K562 (cell line): ENCODE measurements around the gene CEP44. TPM values are rescaled to one million over a fixed set of nuclear protein-coding genes. Genes with fewer than 3 reads are reported as not detected.

Experiments
- CCNT2 ChIP-seq: IDR thresholded peaks from 2 replicates; pipeline ENCODE4 v1.6.1; 2011; ENCODE audit warnings: borderline replicate concordance, low read depth, mild to moderate bottlenecking, moderate library complexity, mixed read lengths, low read length; ENCODE audit not compliant: insufficient read length; ENCODE audit errors: extremely low read depth
- FOXM1 ChIP-seq, 2 experiments: fragments of 450-650 bp in 1 of 2; sonication (generic) in 1 of 2; formaldehyde crosslinking in 1 of 2; IDR thresholded peaks; 2 replicates each; pipeline versions ENCODE4 v1.6.1 to v1.9.0; 2017 to 2022; ENCODE audit warnings: low read depth in 2 of 2, mild to moderate bottlenecking in 2 of 2, missing genetic modification reagents in 1 of 2, moderate library complexity in 1 of 2
- MTA2 ChIP-seq: fragments of 450-650 bp; IDR thresholded peaks from 2 replicates; pipeline ENCODE4 v1.6.1; 2016; ENCODE audit warnings: low read depth
- PURB ChIP-seq: sonication (generic); formaldehyde crosslinking; IDR thresholded peaks from 2 replicates; pipeline ENCODE4 v1.9.0; 2021; ENCODE audit warnings: low read depth, mild to moderate bottlenecking, missing genetic modification reagents
- SNRNP70 ChIP-seq: fragments of 200-400 bp; formaldehyde crosslinking; optimal IDR thresholded peaks from 2 replicates; pipeline ENCODE3; 2017; ENCODE audit warnings: low read depth, low read length
- SREBF1 ChIP-seq: fragments of 150-350 bp; IDR thresholded peaks from 2 replicates; pipeline ENCODE4 v1.6.1; 2014; ENCODE audit warnings: antibody characterized with exemption, low read depth, low read length, borderline replicate concordance
- TAF15 ChIP-seq: fragments of 200-400 bp; formaldehyde crosslinking; IDR thresholded peaks from 2 replicates; pipeline ENCODE4 v1.6.1; 2017; ENCODE audit warnings: mild to moderate bottlenecking, low read depth, low read length, moderate library complexity
- TAF7 ChIP-seq: fragments of 450-650 bp; IDR thresholded peaks from 2 replicates; pipeline ENCODE4 v1.6.1; 2016; ENCODE audit warnings: missing genetic modification characterization, missing compliant biosample characterization
- TBL1XR1 ChIP-seq, 2 experiments: IDR thresholded peaks; 2 replicates each; pipeline ENCODE4 v1.6.1; 2012; ENCODE audit warnings: improper control_type of control experiment in 2 of 2, low read length in 2 of 2, mild to moderate bottlenecking in 1 of 2
- XRCC4 ChIP-seq: IDR thresholded peaks from one replicate; pipeline ENCODE4 v1.6.1; 2011; ENCODE audit not compliant: insufficient read depth, insufficient read length; ENCODE audit errors: extremely low read depth
- ZNF830 ChIP-seq: fragments of 250-450 bp; sonication (Bioruptor Pico); IDR thresholded peaks from 2 replicates; pipeline ENCODE4 v1.5.0; 2021; ENCODE audit warnings: mild to moderate bottlenecking
- polyA plus RNA-seq, 8 experiments: library from polyadenylated mRNA; depleted of rRNA in 4 of 8; stranded (reverse) in 5 of 8; unstranded in 3 of 8; fragments of >200 nt; fragmentation: Nextera tagmentation in 2 of 8; fragmentation: Illumina TruSeq in 1 of 8; extraction: Ambion mirVana in 2 of 8; extraction: Trizol in 1 of 8; gene quantifications; 2 replicates each; pipeline versions ENCODE4 v1.2.1 to v1.2.3, GENCODE V29; 2011 to 2014; ENCODE audit warnings: inconsistent platforms in 1 of 8, missing spikeins in 1 of 8
- total RNA-seq, 7 experiments: library from RNA; depleted of rRNA in 6 of 7; stranded (reverse); fragments of >200 nt in 6 of 7; fragmentation: Illumina TruSeq in 2 of 7; extraction: Trizol in 2 of 7; gene quantifications; 2 replicates each; pipeline versions ENCODE4 v1.2.1 to v1.2.3, GENCODE V29; 2011 to 2021; ENCODE audit warnings: low replicate concordance in 1 of 7
- TF ChIP-seq, protein P1 (sequence below): fragments of 450-650 bp; IDR thresholded peaks from one replicate; pipeline ENCODE4 v1.6.1; 2018; ENCODE audit warnings: mild to moderate bottlenecking, moderate library complexity; ENCODE audit not compliant: partially characterized antibody
- TF ChIP-seq, protein P2 (sequence below): fragments of 250-450 bp; sonication (Bioruptor Pico); IDR thresholded peaks from 2 replicates; pipeline ENCODE4 v1.5.0; 2021
- TF ChIP-seq, protein P3 (sequence below), 2 experiments: fragments of 450-650 bp in 1 of 2; sonication (generic) in 1 of 2; formaldehyde crosslinking in 1 of 2; IDR thresholded peaks in 1 of 2; conservative IDR thresholded peaks in 1 of 2; 2 replicates each; pipeline versions ENCODE4 v1.6.1 to v1.8.1; 2016 to 2023; ENCODE audit warnings: mild to moderate bottlenecking in 2 of 2, moderate library complexity in 2 of 2, inconsistent platforms in 1 of 2, missing genetic modification reagents in 1 of 2
- TF ChIP-seq, protein P4 (sequence below): fragments of 450-650 bp; IDR thresholded peaks from 2 replicates; pipeline ENCODE4 v1.6.1; 2017; ENCODE audit warnings: antibody characterized with exemption
- TF ChIP-seq, protein P5 (sequence below): sonication (generic); formaldehyde crosslinking; IDR thresholded peaks from 2 replicates; pipeline ENCODE4 v1.8.1; 2022; ENCODE audit warnings: missing genetic modification reagents

CEP44 gene
- total and polyA plus RNA-seq, 9 of the 15 experiments (the other 6 are each of a cell fraction or from before 2014, with no cell fraction given), result 19.6 to 45.0 (median 24.4) TPM

DNA sequence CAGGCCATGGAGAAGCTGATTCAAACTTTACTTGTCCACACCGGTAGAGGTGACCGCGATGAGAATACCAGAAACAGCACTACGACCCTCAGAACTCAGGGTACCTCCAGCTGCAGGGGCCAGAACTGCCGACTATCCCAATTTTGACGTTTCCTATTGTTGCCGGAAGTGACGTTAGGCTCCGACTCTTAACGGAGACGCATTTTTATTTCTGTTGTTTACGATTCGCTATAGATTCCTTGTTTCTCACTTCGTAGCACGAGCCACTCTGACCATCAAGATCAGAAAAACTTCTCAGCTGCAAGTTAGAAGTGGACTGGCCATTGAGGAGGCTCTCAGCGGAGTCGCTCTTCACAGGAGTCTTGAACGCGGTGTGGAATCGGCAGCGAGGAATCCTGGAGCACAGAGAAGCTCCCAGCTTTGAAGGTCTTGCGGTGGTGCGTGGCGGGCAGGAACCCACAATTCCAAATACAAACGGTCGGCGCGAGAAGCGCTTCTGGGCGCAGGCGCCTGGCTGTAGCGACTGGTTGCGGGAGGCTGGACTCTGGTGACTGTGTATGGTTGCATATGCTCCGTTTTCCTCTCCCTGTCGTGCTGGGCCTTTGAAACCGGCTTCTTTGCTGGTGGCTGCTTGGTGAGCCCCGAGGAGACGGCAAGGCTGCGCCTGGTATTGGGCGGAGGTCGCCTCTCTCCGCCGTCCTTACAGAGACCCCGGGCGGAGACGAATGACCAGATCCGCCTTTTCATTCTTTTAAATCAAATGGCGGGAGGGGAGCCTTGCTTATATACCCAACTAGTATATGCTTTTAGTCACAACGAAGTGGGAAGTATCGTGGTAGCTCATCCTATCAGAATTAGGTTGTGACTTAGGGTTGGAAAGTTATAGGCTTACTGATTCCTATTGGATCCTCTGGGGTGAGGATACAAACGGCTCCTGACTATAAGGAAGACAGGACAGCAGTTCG, at the start of gene CEP44, which contains the start of gene FBXO8 (continued):
- TF ChIP-seq, protein P1, sequence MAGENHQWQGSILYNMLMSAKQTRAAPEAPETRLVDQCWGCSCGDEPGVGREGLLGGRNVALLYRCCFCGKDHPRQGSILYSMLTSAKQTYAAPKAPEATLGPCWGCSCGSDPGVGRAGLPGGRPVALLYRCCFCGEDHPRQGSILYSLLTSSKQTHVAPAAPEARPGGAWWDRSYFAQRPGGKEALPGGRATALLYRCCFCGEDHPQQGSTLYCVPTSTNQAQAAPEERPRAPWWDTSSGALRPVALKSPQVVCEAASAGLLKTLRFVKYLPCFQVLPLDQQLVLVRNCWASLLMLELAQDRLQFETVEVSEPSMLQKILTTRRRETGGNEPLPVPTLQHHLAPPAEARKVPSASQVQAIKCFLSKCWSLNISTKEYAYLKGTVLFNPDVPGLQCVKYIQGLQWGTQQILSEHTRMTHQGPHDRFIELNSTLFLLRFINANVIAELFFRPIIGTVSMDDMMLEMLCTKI, result no peak
- TF ChIP-seq SNRNP70 (no peak), TBL1XR1 (IDR thresholded peaks at IDR 0.05; ENCODE audit: low read length in 2 of 2) (peak in 1 of 2 experiments; percentile 63; a peak in 1 of 4 replicates), SREBF1 (no peak), CCNT2 (peak; percentile 24), MTA2 (no peak), PURB (CRISPR knock-in tag) (no peak), ZNF830 (CRISPR knock-in tag) (no peak), FOXM1 (IDR thresholded peaks at IDR 0.05; ENCODE audit: low read depth) (peak; percentile 96), FOXM1 (CRISPR knock-in tag; IDR thresholded peaks at IDR 0.05; ENCODE audit: low read depth) (0 out of 2 replicates have a peak, but pooled peaks have one; percentile 63), TAF7 (tag) (0 out of 2 replicates have a peak, but pooled peaks have one; percentile 49), XRCC4 (no peak), TAF15 (no peak)
- TF ChIP-seq, protein P2, sequence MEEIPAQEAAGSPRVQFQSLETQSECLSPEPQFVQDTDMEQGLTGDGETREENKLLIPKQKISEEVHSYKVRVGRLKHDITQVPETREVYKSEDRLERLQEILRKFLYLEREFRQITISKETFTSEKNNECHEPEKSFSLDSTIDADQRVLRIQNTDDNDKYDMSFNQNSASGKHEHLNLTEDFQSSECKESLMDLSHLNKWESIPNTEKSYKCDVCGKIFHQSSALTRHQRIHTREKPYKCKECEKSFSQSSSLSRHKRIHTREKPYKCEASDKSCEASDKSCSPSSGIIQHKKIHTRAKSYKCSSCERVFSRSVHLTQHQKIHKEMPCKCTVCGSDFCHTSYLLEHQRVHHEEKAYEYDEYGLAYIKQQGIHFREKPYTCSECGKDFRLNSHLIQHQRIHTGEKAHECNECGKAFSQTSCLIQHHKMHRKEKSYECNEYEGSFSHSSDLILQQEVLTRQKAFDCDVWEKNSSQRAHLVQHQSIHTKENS (CRISPR knock-in tag), result no peak
- TF ChIP-seq, protein P3, sequence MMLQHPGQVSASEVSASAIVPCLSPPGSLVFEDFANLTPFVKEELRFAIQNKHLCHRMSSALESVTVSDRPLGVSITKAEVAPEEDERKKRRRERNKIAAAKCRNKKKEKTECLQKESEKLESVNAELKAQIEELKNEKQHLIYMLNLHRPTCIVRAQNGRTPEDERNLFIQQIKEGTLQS (IDR thresholded peaks at IDR 0.05), result peak; percentile 42; the same call in 1 of the 2 replicates
- TF ChIP-seq, protein P3 (CRISPR knock-in tag; conservative IDR thresholded peaks at IDR 0.05), result peak; percentile 86
- TF ChIP-seq, protein P4, sequence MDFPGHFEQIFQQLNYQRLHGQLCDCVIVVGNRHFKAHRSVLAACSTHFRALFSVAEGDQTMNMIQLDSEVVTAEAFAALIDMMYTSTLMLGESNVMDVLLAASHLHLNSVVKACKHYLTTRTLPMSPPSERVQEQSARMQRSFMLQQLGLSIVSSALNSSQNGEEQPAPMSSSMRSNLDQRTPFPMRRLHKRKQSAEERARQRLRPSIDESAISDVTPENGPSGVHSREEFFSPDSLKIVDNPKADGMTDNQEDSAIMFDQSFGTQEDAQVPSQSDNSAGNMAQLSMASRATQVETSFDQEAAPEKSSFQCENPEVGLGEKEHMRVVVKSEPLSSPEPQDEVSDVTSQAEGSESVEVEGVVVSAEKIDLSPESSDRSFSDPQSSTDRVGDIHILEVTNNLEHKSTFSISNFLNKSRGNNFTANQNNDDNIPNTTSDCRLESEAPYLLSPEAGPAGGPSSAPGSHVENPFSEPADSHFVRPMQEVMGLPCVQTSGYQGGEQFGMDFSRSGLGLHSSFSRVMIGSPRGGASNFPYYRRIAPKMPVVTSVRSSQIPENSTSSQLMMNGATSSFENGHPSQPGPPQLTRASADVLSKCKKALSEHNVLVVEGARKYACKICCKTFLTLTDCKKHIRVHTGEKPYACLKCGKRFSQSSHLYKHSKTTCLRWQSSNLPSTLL, result peak; percentile 92
- TF ChIP-seq, protein P5, sequence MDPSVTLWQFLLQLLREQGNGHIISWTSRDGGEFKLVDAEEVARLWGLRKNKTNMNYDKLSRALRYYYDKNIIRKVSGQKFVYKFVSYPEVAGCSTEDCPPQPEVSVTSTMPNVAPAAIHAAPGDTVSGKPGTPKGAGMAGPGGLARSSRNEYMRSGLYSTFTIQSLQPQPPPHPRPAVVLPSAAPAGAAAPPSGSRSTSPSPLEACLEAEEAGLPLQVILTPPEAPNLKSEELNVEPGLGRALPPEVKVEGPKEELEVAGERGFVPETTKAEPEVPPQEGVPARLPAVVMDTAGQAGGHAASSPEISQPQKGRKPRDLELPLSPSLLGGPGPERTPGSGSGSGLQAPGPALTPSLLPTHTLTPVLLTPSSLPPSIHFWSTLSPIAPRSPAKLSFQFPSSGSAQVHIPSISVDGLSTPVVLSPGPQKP (CRISPR knock-in tag), result no peak
